Measurements from ENCODE around the gene RAB28. TPM values are rescaled to one million over a fixed set of nuclear protein-coding genes. Genes with fewer than 3 reads are reported as not detected.

The RAB28 gene
- total RNA-seq, 1 experiment from 2014 or later = 19.8 TPM

GRCh38 chr4:13478131-13478530 lies 6.0 kb downstream of the RAB28 start:
- Histone ChIP-seq H3K27ac (ENCODE audit: insufficient read length, low read depth, low read length) (no peak overlapping the region), H4K8ac (replicated peaks; ENCODE audit: insufficient read length, low read depth, low read length) (no peak overlapping the region), H4K91ac (ENCODE audit: insufficient read length, low read depth, low read length) (no peak overlapping the region), H3K14ac (ENCODE audit: insufficient read depth, low read length) (no peak overlapping the region), H2AFZ (ENCODE audit: low read length) (no peak overlapping the region), H3K79me2 (ENCODE audit: insufficient read depth, low read length) (no peaks in the 10 kb centered on the region), H3K27me3 (ENCODE audit: insufficient read depth, low read length) (no peaks in the 10 kb centered on the region), H2AK5ac (ENCODE audit: insufficient read length, low read length) (no peak overlapping the region), H2BK120ac (ENCODE audit: low read depth, low read length, poor library complexity, severe bottlenecking) (no peak overlapping the region), H3K18ac (ENCODE audit: insufficient read length, low read depth, low read length) (no peak overlapping the region), H3K4me2 (ENCODE audit: insufficient read depth, insufficient read length, low read length) (no peak overlapping the region), H3K9ac (ENCODE audit: extremely low read depth, insufficient read length, low read length) (no peak overlapping the region), H3K9me3 (ENCODE audit: control insufficient read depth, low read depth, low read length) (no peaks in the 10 kb centered on the region), H3K23me2 (ENCODE audit: insufficient read length, low read depth, low read length, poor library complexity, severe bottlenecking) (peaks cover 5% of the 10 kb centered on the region), H3T11ph (ENCODE audit: low read length) (no peak overlapping the region), H2BK15ac (ENCODE audit: low read depth, low read length) (no peak overlapping the region), H2BK20ac (ENCODE audit: low read depth, low read length, poor library complexity, severe bottlenecking) (no peak overlapping the region), H3K4me1 (ENCODE audit: insufficient read depth, low read length) (peaks cover 2% of the 10 kb centered on the region; the same call in 1 of the 2 replicates), H3K56ac (ENCODE audit: insufficient read length, low read depth, low read length) (no peak overlapping the region), H2BK12ac (ENCODE audit: insufficient read length, low read depth, low read length) (no peak overlapping the region), H4K5ac (ENCODE audit: insufficient read length, low read depth, low read length) (no peak overlapping the region), H3K23ac (ENCODE audit: insufficient read length, low read depth, low read length) (no peak overlapping the region), H4K20me1 (ENCODE audit: control insufficient read depth, insufficient read depth, insufficient read length) (no peaks in the 10 kb centered on the region), H2BK5ac (ENCODE audit: insufficient read length, low read length) (no peak overlapping the region), H3K79me1 (ENCODE audit: insufficient read depth, low read depth, low read length, poor library complexity, severe bottlenecking) (no peaks in the 10 kb centered on the region), H3K4ac (ENCODE audit: low read depth, low read length) (no peak overlapping the region)
- no peak for TF ChIP-seq CTCF (conservative IDR thresholded peaks at IDR 0.05)
- Mint-ChIP-seq H3K36me3 (ENCODE audit: insufficient read depth in 1 of 3, low read depth in 3 of 3) (peaks cover 0 to 1% (median 0%) of the 10 kb centered on the region in 3 experiments; a peak in 1 of 7 replicates), H3K9me3 (no peaks in the 10 kb centered on the region), H3K4me1 (peaks cover 12 to 17% of the 10 kb centered on the region in 2 experiments), H3K4me3 (no peak overlapping the region), H3K27ac (no peak overlapping the region), H3K27me3 (ENCODE audit: low read depth) (no peaks in the 10 kb centered on the region)
- no CpG with 5 or more reads among the region's 2 CpGs for WGBS (ENCODE audit: extremely low coverage, insufficient read length, low lambda C conversion rate)
- no peak for DNase-seq
